GM12801 (cell line): ENCODE results near the gene ALOX12.

Experiments
- TF ChIP-seq, protein P1 (sequence below): IDR thresholded peaks from one replicate; pipeline ENCODE4 v1.5.1; 2011; ENCODE audit warnings: control low read depth; ENCODE audit not compliant: insufficient read length; ENCODE audit errors: extremely low read depth

The ALOX12 gene

DNA sequence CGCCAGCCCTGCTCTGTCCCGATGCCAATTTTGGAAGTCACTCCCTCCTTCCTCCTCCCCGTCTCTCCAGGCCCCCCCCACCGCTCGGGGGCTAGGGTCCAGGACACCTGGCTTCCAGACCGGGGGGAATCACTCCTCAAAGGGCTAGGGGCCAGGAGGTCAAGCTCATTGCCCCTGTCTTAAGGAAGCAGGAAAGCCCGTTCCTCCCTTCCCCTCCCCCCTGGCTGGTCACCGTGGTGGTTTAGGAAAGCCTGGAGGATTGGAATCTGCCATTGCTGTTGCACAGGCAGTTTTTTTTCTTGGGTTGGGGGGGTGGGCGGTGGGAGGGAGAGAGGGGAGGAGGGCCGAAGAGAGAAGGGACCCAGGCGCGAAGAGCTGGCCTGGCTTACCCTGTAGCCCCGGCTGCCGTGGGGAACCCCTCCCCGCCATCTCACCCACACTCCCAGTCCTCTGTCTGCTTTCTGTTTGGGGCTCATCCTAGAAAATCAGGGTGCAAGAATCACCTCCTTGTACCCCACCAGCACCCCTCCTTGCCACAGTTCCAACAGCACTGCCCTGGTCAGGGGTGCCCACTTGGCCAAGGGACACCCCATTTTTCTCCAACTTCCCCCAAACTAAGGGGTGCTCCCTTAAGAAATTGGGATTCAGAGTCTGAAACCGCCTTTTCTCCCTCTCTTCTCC is 24.1 kb downstream of the ALOX12 start:
- TF ChIP-seq, protein P1, sequence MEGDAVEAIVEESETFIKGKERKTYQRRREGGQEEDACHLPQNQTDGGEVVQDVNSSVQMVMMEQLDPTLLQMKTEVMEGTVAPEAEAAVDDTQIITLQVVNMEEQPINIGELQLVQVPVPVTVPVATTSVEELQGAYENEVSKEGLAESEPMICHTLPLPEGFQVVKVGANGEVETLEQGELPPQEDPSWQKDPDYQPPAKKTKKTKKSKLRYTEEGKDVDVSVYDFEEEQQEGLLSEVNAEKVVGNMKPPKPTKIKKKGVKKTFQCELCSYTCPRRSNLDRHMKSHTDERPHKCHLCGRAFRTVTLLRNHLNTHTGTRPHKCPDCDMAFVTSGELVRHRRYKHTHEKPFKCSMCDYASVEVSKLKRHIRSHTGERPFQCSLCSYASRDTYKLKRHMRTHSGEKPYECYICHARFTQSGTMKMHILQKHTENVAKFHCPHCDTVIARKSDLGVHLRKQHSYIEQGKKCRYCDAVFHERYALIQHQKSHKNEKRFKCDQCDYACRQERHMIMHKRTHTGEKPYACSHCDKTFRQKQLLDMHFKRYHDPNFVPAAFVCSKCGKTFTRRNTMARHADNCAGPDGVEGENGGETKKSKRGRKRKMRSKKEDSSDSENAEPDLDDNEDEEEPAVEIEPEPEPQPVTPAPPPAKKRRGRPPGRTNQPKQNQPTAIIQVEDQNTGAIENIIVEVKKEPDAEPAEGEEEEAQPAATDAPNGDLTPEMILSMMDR: no peak

DNA sequence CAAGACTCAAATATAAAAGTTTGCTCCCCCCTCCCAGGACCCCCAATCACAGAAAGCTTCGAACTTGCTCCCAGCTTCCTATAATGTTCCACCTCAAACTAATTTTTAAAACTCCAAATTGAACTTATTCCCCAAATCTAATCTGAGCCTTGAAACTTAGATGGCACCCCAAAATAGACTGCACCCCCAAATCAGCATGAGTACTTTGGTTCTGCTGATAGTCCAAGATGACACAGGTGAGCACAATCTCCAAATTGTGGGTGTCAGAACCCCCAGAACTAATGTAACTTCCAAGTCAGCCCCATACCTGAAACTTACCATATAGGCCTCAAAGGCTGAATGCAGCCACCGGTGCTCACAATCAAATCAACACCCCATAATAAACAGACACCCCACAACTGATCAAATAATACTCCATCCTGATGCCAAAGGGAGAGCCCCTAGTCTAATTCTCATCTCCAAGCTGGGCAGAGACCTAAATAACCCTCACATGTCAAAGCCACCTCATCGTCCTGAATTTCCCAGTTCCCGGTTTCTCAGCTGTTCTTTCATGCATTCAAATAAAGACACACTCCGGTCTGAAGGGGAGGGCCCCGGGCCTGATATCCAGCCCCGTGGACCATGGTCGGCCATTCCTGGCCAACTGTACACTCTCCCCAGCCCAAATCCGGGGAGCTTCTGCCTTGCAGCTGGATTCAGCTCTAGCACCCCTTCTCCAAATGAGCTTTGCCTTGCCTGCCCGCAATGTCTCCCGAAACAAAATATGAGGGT is 25.2 kb downstream of the ALOX12 start:
- TF ChIP-seq, protein P1: no peak

DNA sequence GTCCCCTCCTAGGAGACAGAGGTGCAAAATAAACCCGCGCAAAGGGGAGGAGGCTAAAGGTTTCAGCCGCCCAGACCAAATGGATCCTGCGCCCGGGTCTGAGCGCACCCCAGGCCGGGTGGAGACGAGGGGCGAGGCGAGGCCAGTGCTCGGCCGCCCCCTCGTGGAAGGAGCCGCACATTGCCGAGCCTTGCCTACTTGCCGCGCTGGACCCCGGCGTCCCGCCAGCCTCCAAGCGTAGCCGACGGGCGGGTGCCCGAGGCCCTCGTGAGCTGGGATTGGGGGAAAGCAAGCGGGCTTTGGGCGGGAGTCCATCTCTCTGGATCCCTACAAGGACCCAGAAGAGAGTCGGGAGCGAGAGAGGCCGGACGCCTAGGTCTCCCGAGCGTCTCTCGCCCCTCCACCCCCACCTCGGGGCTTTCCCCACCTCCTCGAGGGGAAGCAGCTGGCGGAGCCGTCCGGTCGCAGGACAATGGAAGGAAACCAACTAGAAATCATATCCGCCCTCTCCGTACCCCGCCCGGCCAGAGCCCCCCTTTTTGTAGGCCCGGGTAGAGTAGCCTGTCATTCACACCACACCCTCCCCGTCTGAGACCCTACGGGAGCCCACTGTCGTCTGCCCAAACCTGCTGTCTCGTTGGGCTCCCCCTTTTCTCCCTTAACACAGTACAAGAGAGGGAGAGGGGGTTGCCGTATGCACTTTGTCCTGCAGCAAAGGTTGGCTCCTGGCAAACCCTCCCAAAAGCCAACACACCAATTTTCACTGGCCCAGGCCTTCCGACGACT is 26.3 kb downstream of the ALOX12 start:
- TF ChIP-seq, protein P1: no peak

DNA sequence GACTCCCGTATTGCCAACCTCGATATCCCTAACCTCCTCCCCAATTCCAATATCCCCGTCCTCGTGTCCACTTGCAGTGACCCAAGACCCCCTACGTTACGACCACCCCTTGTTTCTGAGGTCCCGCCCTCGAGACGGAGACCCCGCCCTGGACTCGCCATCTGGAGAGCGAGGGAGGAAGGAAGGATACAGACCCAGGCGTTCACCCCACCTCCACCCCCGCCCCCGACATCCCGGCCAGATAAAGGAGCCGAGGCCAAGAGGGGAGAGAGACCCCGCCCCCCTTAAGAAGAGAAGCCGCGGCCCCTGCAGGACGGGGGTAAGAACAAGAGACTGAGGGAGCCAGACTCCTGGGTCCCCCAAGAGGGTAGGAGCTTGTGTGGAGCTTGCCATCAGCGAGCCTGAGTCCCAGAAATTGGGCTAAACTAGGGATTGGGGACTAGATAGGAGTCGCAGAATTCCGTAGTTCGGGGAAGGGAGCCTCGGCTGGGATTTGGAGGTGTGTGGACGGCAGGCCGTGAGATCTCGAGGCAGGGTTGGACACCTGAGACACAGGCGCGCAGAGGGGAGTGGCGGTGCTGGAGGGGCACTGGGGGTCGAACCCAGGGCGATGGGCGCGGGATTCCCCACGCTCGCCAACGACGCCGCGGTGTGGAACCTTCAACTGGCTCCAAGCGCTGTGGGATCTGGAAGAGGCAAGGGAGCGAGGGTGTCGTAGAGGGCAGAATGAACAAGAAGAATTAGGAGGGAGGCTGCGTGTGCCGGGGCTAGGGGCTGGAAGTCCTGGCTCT is 27.1 kb downstream of the ALOX12 start, which contains the start of gene BCL6B:
Gene BCL6B (plus strand): TSS at position 270 of the 791 bp plus-strand sequence. CDS start 622 bp downstream, outside the sequence.
- TF ChIP-seq, protein P1: no peak

DNA sequence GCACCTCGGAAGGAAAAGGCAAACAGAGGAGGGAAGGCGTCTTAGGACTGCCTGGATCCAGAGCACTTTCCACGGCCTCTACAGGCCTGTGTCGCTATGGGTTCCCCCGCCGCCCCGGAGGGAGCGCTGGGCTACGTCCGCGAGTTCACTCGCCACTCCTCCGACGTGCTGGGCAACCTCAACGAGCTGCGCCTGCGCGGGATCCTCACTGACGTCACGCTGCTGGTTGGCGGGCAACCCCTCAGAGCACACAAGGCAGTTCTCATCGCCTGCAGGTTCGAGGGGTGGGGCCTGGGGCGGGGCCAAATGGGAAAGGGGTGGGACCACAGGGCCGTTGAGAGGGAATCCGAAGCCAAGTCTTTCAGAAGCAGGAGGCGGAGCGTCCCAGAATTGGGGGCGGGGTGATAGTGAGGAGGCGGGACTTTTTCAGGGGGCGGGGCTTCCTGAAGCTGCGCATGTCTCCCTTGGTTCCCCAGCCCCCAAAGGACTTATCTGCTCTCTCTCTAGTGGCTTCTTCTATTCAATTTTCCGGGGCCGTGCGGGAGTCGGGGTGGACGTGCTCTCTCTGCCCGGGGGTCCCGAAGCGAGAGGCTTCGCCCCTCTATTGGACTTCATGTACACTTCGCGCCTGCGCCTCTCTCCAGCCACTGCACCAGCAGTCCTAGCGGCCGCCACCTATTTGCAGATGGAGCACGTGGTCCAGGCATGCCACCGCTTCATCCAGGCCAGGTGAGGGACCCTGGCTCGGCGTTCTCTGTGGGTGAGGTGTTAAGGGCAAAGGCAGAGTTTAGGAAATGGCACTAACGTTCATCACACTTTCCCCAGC is 27.9 kb downstream of the ALOX12 start:
- TF ChIP-seq, protein P1: no peak

DNA sequence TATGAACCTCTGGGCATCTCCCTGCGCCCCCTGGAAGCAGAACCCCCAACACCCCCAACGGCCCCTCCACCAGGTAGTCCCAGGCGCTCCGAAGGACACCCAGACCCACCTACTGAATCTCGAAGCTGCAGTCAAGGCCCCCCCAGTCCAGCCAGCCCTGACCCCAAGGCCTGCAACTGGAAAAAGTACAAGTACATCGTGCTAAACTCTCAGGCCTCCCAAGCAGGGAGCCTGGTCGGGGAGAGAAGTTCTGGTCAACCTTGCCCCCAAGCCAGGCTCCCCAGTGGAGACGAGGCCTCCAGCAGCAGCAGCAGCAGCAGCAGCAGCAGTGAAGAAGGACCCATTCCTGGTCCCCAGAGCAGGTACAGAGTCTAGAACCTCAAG is 28.5 kb downstream of the ALOX12 start:
- TF ChIP-seq, protein P1: no peak
